Muscle of leg (tissue), 11 donors: Measurements from ENCODE around the gene PTPRZ1. TPM values are rescaled to one million over a fixed set of nuclear protein-coding genes. Genes with fewer than 3 reads are reported as not detected.

Experiments
- DNase-seq: peaks from one replicate; pipeline ENCODE4 v3.0.0; 2013
- H3K27ac ChIP-seq: one replicate; pipeline ENCODE4 v1.5.1; 2013; ENCODE audit warnings: mild to moderate bottlenecking, low read length, control low read depth
- H3K27me3 ChIP-seq: one replicate; pipeline ENCODE4 v1.6.1; 2013; ENCODE audit warnings: low read length; ENCODE audit not compliant: control insufficient read depth, insufficient read depth
- H3K36me3 ChIP-seq: one replicate; pipeline ENCODE4 v1.6.1; 2013; ENCODE audit warnings: low read length; ENCODE audit not compliant: control insufficient read depth, insufficient read depth
- H3K4me1 ChIP-seq: one replicate; pipeline ENCODE4 v1.6.1; 2013; ENCODE audit warnings: low read length; ENCODE audit not compliant: control insufficient read depth, insufficient read depth
- H3K4me3 ChIP-seq: one replicate; pipeline ENCODE4 v1.5.1; 2013; ENCODE audit warnings: low read length, control low read depth
- H3K9me3 ChIP-seq: replicated peaks from 2 replicates; pipeline ENCODE4 v1.6.1; 2013; ENCODE audit warnings: low read depth, low read length; ENCODE audit not compliant: control insufficient read depth
- WGBS: methylation state at CpG from one replicate; pipeline ENCODE4 v1.1.5; 2013; ENCODE audit warnings: missing lambda C conversion rate; ENCODE audit not compliant: insufficient coverage; 5-methylcytosine and 5-hydroxymethylcytosine counted together
- polyA plus RNA-seq, 8 donors: library from polyadenylated mRNA; unstranded; fragments of 120-200 nt; gene quantifications; one replicate each; pipeline versions ENCODE4 v1.2.1 to v1.2.3, GENCODE V29; 2013; ENCODE audit warnings: inconsistent platforms in 1 of 8, low replicate concordance in 1 of 8; ENCODE audit not compliant: insufficient read length in 8 of 8, insufficient read depth in 1 of 8
- total RNA-seq: library from RNA; stranded (reverse); fragments of 120-200 nt; gene quantifications from one replicate; pipeline ENCODE4 v1.2.4, GENCODE V29; 2013

Gene PTPRZ1
- total and polyA plus RNA-seq, 9 donors, result 3.0 to 18.7 (median 4.9) TPM

DNA sequence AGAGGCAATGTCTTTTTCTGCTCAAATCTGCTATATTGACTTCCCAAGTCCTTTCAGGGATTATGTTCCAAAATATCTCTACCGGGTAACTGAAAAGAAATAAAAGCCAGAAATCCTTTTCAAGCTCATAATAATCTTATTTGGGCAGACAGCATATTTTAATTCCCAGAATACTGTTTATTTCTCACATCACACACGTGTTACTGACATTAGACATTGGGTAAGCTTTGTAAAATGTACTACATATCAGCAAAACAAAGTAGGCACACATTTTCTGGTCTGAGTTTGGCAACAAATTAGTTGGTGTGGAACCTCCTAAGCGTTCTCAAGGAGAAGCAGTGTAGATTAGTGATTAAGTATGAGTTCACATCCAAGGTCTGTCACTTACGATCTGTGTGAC, 10.4 kb upstream of the PTPRZ1 start:
- no peaks in the 10 kb centered on the region for H3K27me3 ChIP-seq
- no peak overlapping the region for H3K27ac ChIP-seq
- H3K36me3 ChIP-seq, result no peaks in the 10 kb centered on the region
- no peak overlapping the region for H3K4me3 ChIP-seq
- WGBS, result no CpG with 5 or more reads among the region's 4 CpGs
- H3K9me3 ChIP-seq, result no peaks in the 10 kb centered on the region
- H3K4me1 ChIP-seq, result no peaks in the 10 kb centered on the region
- no peak for DNase-seq

DNA sequence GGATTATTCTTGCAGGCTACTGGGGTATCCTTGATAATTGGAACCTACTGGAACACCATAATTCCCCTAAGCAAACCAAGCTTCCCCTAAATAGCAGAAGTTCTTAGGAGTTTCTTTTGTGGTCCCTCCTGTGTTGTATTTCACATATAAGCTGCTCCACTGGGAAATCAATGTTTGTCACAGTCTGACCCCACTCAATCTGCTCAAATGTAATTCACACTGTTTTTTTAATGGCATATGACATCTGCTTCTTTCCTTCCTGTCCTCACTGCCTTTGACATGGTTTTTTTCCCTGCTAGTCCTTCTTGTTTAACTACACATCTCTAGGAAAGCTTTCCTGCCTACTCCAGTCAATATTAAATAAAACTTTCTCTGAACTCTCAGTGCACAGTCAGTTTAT, 1.8 kb upstream of the PTPRZ1 start:
- Histone ChIP-seq H3K9me3 (no peaks in the 10 kb centered on the region), H3K36me3 (no peaks in the 10 kb centered on the region), H3K4me3 (no peak overlapping the region), H3K4me1 (peaks cover 4% of the 10 kb centered on the region), H3K27me3 (peaks cover 18% of the 10 kb centered on the region), H3K27ac (no peak overlapping the region)
- DNase-seq, result no peak

DNA sequence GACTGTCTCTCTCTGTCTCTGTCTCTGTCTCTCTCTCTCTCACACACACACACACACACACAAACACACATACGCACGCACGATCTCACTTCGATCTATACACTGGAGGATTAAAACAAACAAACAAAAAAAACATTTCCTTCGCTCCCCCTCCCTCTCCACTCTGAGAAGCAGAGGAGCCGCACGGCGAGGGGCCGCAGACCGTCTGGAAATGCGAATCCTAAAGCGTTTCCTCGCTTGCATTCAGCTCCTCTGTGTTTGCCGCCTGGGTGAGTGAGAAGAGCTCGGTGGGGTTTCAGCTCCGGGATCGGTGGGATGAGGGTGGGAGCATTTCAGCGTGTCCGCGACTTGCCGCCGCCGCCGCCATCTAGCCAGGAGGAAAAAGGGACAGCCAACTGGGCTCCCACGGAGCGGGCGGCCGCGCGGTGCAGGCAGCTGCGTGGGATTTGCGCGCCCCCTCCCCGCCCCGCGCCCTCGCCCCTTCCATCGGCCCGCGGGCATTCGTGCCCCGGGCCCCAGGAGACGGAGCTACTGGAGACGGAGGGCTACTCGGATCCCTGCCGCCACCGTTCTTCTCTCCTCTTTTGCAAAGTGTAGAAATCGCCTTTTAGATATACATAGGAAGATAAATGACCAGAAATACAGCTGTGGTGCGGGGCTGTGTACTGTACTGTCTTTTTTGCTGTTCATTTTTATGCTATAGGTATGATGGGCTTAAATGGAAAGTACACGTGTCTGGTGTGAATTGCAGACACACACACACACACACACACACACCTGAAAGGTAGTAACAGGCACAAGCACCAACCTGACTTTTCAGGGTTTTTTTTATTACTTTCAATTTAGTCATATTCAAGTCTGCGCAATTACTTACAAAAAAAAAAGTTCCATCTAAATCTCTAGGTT, 581 bp downstream of the PTPRZ1 start:
- H3K27me3 ChIP-seq, result peaks cover 18% of the 10 kb centered on the region
- peaks cover 4% of the 10 kb centered on the region for H3K4me1 ChIP-seq
- H3K9me3 ChIP-seq, result no peaks in the 10 kb centered on the region
- H3K4me3 ChIP-seq, result peak overlapping the region; percentile 42
- DNase-seq, result peak; percentile 18
- H3K27ac ChIP-seq, result no peak overlapping the region
- 0% methylated on average over 27 of the region's 51 CpGs for WGBS
- H3K36me3 ChIP-seq, result no peaks in the 10 kb centered on the region

DNA sequence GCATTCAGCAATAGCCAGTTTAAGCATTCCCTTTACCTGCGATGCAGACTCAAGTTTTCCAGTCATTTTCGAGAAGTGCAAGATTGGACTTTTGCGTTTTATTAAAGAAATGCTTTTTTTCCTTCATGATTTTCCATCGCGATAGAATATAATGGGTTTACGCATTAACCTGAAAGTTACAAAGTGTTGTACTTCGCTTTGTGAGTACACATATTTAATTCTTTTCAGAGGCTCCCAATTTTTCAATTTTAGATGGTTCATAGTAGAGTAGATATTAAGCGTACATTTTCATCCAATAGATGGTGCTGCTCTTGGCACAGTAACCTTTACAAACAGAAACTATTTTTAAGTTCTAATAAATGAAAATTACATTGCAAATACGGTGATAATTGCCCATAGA, 1.3 kb downstream of the PTPRZ1 start:
- WGBS, result no CpG with 5 or more reads among the region's 9 CpGs
- Histone ChIP-seq H3K27ac (no peak overlapping the region), H3K4me3 (peak overlapping the region; percentile 42), H3K27me3 (peaks cover 18% of the 10 kb centered on the region), H3K4me1 (peaks cover 4% of the 10 kb centered on the region), H3K36me3 (no peaks in the 10 kb centered on the region), H3K9me3 (no peaks in the 10 kb centered on the region)
- DNase-seq, result peak; percentile 9

DNA sequence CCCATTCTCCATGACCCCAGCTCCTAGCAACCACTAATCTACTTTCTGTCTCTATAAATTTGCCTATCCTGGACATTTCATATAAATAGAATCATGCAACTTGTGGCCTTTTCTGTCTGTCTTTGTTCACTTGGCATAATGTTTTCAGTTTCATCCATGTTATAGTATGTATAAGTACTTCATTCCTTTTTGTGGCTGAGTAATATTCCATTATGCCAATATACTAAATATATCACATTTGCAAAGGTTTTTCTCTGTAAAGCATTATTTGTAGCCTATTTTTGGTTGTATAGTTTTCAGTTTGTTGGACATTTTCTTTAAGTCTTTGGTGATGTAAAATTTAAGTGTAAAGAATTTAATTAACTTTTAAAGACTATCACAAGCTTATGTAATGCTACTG, 2.2 kb downstream of the PTPRZ1 start:
- no peaks in the 10 kb centered on the region for H3K9me3 ChIP-seq
- DNase-seq, result no peak
- H3K27ac ChIP-seq, result no peak overlapping the region
- no peaks in the 10 kb centered on the region for H3K36me3 ChIP-seq
- no peak overlapping the region for H3K4me3 ChIP-seq
- H3K4me1 ChIP-seq, result peaks cover 4% of the 10 kb centered on the region
- H3K27me3 ChIP-seq, result peaks cover 18% of the 10 kb centered on the region

DNA sequence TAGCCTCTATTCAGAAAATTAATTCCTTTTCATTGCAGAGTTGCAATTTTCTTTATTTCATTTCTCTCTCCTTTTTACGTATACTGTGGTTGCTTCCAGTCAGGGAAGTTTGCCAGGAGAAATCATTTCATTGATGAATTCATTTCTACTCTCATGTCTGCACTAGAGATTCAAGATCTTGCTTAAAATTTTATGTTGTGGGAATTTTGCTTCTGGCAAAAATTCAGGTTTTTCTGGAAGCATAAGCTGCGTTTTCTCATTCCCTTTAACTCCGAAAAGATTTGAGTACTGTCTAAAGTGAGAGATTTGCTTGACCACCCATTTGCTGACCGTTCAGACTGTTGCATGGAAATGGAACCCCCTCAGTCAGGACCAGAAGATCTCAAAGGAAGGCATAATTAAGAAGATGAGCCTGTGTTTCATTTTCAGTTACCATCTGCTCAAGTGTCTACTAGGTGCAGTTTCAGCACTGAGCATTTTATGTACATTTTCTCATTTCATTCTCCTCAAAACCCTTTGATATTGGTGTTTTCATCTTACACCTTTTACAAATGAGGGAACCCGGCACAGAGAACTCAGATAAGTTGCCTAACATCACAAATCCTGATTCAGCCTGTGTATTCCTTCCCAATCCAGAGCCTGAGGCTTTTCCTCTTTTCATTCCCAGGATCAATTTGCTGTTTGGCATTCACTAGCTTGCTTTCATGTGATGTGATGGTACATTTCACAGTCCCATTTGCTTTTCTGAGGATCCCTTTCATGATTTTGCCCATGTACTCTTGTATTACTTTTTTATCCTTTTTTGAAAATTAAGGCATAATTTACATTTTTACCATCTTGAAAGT, 3.9 kb downstream of the PTPRZ1 start:
- 58% methylated on average over 2 of the region's 5 CpGs for WGBS
- Histone ChIP-seq H3K4me3 (no peak overlapping the region), H3K27me3 (peaks cover 18% of the 10 kb centered on the region), H3K27ac (no peak overlapping the region), H3K9me3 (no peaks in the 10 kb centered on the region), H3K4me1 (peaks cover 4% of the 10 kb centered on the region), H3K36me3 (no peaks in the 10 kb centered on the region)
- peak; percentile 50 for DNase-seq

DNA sequence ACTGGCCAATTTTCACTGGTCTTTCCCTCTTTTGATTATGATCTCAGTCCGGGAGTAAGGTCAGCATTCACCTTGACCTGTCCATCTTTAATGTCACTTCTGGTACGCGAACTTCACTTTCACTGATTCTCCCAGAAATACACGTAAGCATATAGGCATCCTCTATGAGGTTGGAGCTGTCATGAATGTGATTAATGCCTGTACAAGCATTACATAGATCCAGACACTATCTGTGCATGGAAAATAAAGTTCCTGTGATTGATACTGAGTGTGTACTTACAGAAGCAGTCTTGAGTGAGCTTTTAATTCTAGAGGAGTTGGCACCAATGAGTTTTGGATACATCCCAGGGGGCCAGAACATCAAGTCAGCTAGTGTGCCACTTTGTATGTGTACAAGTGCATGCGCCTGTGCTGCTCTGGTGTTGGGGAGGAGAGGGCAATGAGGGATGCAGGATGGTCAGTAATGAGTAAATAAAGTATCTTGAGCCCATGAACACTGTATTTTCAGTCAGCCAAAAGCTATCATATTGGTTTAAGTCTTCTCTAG, 6.0 kb downstream of the PTPRZ1 start:
- H3K36me3 ChIP-seq, result no peaks in the 10 kb centered on the region
- peaks cover 1% of the 10 kb centered on the region for H3K27me3 ChIP-seq
- H3K9me3 ChIP-seq, result no peaks in the 10 kb centered on the region
- DNase-seq, result no peak
- H3K27ac ChIP-seq, result no peak overlapping the region
- no peak overlapping the region for H3K4me3 ChIP-seq
- H3K4me1 ChIP-seq, result no peaks in the 10 kb centered on the region
- WGBS, result no CpG with 5 or more reads among the region's 5 CpGs

DNA sequence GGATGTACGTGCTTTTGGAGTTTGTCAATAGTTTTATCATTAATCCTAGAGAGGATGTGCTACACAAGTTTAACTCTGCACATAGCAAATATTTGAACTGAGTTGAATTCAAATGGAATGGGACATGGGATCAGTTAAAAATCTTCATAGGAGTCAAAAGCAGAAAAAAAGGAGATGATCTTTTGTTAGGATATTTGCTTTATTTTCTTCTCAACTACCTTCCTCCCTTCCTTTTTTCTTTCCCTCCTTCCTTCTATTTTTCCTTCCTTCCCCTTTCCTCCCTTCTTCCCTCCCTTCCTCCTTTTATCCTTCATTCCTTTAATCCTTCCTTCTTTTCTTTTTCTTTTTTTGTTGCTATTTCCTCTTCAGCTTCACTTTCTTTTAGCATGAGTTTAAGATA, 6.6 kb downstream of the PTPRZ1 start:
- WGBS, result no CpG with 5 or more reads among the region's 1 CpG
- H3K4me1 ChIP-seq, result no peaks in the 10 kb centered on the region
- H3K4me3 ChIP-seq, result no peak overlapping the region
- H3K27me3 ChIP-seq, result no peaks in the 10 kb centered on the region
- no peaks in the 10 kb centered on the region for H3K9me3 ChIP-seq
- H3K36me3 ChIP-seq, result no peaks in the 10 kb centered on the region
- DNase-seq, result no peak
- no peak overlapping the region for H3K27ac ChIP-seq

DNA sequence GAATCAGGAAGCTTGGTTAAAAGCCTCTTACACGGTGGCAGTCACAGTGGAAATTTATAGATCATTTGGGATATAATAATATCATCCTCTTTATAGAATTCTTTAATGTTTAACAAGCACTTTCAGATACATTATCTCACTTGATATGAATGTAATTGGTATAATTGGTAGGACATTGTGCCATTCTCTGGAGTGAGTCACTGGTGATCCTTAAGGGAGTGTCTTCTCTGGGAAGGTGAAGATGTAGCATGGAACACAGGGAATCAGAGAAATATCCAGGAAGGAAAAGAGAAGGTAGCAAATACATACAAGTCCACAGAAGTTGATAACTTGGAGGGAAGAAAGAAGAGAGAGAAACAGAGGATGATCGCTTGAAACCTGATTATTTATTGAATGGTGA, 9.8 kb downstream of the PTPRZ1 start:
- H3K4me3 ChIP-seq, result no peak overlapping the region
- no peaks in the 10 kb centered on the region for H3K27me3 ChIP-seq
- no peak for DNase-seq
- H3K27ac ChIP-seq, result no peak overlapping the region
- no peaks in the 10 kb centered on the region for H3K36me3 ChIP-seq
- no CpG with 5 or more reads among the region's 2 CpGs for WGBS
- no peaks in the 10 kb centered on the region for H3K9me3 ChIP-seq
- H3K4me1 ChIP-seq, result no peaks in the 10 kb centered on the region

DNA sequence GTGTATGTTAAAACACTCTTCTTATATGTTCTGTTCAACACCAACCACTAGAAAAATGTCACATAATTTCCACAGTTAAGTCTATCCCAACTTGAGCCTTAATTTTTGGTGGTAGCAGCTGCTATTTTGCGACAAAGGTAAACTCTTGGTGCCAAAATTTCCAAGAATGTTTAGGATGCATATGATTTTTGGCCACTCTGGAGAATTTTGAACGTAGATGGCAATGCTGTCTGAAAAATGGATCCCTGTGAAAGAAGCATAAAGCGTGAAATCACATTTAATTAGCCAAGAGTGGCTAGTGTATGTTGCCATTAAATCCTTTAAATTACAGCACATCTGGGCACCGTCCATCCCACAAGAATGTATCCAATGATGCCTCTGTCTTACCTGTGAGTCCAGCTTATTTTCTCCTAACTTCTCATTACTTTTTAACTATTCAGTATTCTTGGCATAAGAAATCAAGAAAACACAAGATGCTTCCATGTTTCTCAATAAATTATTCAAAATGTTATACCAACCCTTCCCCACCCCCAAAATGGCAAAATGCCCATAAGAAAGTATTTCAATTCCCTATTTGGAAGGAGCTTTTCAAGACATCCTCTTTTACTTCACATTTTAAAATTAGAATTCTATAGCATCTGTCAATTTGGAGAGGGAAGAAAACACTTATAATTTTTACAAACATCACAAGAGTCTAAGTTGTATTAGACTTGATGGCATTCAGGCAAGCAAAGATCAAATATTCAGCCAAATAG, 12.4 kb downstream of the PTPRZ1 start:
- Histone ChIP-seq H3K4me3 (no peak overlapping the region), H3K27me3 (no peaks in the 10 kb centered on the region), H3K9me3 (no peaks in the 10 kb centered on the region), H3K36me3 (no peaks in the 10 kb centered on the region), H3K27ac (no peak overlapping the region), H3K4me1 (no peaks in the 10 kb centered on the region)
- DNase-seq, result no peak
- 75% methylated on average over 1 of the region's 4 CpGs for WGBS
